HG03159 (cell line): ENCODE data around the gene UBE2G1.

ENCODE experiments used
- ATAC-seq: cut with Tn5 transposase; IDR thresholded peaks from one replicate; pipeline ENCODE4 v1.9.1; 2021; ENCODE audit warnings: mild to moderate bottlenecking, moderate library complexity; ENCODE audit not compliant: unreplicated experiment

UBE2G1 gene

DNA sequence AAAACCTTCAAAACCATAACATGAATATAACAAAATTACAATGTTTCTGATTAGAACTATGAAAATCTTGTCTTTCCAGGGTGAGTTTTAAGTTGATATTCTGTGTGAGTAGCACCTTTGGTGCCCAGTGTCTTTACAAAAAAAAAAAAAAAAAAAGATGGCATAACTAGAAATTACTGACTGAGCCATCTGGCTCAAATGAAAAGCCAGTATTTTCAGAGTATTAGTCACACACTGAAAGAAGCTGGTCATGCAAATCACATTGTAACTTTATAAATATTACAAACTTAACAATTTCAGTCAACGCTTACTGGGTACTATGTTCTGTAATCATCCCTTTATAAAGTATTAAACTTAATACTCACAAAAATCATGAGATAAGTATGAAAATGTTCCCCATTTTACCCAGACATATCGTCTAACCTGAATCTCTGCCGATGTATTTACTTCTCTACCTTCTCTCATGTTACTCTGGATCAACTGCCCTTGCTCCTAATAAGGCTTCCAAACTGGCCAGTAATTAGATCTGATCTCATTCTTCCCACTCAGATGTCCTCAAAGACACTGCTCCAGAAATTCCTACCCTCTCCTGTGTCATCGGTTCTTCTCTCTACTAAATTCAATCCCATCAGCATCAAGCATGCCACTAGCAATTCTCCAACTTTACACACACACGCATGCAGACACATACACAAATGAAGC is 25.4 kb downstream of the UBE2G1 start:
- no peak for ATAC-seq

GRCh38 chr17:4334776-4335584 is 31.5 kb downstream of the UBE2G1 start:
- no peak for ATAC-seq

DNA sequence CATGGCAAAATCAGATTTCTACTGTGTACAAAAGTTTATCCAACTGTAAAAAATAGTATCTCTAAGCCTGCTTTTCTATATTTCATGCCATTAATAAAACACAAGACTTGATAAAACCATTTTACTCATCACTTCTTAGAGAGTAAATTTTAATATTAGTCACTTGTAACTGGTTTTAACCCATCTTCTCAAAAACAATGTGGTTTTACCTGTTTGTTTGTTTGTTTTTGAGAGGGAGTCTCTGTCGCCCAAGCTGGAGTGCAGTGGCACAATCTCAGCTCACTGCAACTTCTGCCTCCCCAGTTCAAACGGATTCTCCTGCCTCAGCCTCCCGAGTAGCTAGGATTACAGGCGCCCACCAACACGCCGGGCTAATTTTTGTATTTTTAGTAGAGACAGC is 32.1 kb downstream of the UBE2G1 start:
- no peak for ATAC-seq

- no peak for ATAC-seq
Measured at GRCh38 chr17:4333041-4333440, 33.4 kb downstream of the UBE2G1 start.

DNA sequence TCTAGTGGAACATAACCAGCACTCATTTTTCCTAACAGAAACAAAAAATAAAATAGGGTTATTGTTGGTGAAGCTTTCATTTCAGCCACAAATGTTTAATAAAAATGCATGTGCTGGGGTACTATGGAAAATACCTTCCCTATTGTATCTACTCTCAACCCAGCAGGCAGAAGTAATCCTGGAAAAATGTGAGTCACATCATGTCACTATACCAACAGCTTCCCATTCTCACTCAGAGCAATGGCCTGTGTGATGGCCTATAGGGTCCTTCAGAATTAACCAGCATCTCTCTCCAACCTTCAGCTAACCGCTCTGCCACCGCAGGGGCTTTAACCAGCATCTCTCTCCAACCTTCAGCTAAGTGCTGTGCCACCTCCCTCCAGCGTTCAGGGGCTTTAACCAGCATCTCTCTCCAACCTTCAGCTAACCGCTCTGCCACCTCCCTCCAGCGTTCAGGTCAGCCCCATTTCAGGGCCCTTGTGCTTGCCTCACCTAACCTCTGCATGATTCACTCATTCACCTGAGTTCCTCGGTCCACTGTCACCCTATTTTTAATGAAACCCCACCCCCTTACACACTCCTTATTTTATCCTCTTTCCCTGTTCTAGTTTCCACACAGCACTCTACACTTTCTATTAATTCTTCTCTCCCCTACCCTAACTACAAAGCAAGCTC is 34.0 kb downstream of the UBE2G1 start:
- no peak for ATAC-seq

DNA sequence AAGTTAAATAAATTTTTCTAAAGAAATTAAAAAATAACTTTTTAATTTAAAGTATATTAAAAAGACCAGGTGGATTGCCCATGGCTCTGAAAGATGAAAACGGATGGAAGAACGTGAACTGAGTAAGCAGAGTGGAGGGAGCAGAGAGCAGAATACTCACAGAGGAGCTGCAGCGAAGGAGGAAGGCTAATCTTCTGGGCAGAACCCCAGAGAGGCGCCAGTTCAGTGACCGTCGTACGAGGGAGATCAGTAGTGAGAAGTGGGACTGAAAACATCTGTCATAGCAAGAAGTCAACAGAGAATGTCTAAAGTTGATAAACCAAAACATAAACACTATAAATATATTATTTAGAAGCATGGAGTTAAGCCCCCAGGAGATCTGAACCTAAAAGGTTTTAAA is 34.9 kb downstream of the UBE2G1 start:
- no peak for ATAC-seq

- no peak for ATAC-seq
Measured at GRCh38 chr17:4329838-4330237, 36.6 kb downstream of the UBE2G1 start.

GRCh38 chr17:4327606-4328005 is 38.9 kb downstream of the UBE2G1 start:
- ATAC-seq: no peak

- no peak for ATAC-seq
Measured at GRCh38 chr17:4326608-4327007, 39.9 kb downstream of the UBE2G1 start.

GRCh38 chr17:4326112-4326511 is 40.4 kb downstream of the UBE2G1 start:
- ATAC-seq: no peak

DNA sequence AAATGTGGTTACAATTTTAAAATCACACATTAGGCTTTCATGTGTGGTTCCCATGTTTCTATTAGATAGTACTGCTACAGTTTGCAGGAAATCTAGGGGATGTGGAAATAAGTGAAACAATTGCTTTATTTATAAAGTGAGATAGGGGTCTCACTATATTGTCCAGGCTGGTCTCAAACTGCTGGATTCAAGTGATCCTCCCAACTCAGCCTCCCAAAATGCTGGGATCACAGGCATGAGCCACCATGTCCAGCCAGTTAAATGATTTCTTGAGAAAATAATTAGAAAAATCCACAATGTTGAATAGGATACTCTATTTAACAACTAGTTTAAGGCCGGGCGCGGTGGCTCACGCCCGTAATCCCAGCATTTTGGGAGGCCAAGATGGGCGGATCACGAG is 42.0 kb downstream of the UBE2G1 start:
- no peak for ATAC-seq

DNA sequence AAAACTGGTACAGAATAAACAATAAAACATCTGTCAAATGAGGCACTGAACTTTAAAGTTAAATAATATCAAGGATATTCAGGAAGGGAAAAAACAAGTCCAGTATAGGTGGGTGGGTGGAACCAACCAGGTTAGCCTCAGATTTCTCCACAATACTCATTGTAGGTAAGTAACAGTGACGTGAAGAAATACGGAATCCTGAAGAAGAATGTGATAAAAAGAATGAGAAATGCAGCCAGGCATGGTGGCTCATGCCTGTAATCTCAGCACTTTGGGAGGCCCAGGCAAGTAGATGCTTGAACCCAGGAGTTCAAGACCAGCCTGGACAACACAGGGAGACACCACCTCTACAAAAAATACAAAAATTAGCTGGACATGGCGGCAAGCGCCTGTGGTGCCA is 47.3 kb downstream of the UBE2G1 start:
- ATAC-seq: no peak

DNA sequence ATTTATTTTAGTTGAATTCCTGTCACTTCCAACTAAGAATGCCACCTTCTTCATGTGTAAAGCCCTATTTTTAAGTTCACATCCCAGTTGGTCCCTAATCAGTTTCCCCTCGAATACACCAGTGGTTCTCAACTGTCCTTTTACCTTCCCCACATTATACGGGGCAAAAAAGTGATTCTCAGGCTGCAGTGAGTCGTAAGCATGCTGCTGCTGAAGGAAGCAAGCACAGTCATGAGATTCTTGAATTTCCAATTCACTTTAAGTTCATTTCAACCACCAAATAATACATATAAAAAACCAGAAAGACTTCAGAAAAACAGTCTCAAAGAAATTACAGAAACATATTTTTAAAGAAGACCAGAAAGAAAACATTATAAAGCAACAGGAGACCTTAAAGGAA is 47.9 kb downstream of the UBE2G1 start:
- no peak for ATAC-seq

GRCh38 chr17:4318186-4318585 is 48.3 kb downstream of the UBE2G1 start:
- no peak for ATAC-seq

DNA sequence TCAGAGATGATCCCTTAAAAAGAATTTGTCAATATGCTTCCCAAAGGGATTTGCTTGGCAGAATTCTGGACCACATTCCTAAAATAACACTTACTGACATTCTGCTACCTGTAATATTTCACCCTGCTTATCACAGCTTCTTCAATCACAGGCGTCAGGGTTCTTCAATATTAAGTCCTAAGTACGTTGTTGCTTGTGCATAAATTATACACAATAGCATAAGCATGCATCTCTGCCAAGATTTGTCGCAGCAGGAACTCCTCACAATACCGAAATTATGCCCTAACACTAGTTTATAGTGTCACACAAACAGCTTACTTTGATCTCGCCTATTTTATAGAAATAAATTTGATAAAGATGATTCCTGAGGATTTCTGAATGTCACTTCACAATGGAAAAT is 48.9 kb downstream of the UBE2G1 start:
- no peak for ATAC-seq

- ATAC-seq: no peak
Measured at GRCh38 chr17:4316648-4317047, 49.8 kb downstream of the UBE2G1 start.

DNA sequence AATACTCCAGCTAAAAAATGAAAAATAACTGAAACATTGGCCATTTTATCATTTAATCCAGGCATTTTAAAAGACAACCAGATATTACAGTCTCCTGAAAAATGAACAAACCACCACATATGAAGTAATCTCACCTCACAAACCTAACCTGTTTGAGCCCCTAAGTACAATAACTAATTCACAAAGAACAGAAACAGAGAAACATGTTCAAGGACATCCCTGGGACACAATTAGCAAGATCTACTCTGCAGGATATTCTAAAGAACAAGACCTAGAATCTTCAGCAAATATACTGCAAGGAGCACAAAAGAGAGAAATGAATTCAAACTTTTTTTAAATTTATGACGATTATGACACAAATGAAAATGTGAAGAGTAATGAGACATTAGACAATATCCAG is 51.9 kb downstream of the UBE2G1 start:
- ATAC-seq: no peak

- no peak for ATAC-seq
Measured at GRCh38 chr17:4314179-4314578, 52.3 kb downstream of the UBE2G1 start.

GRCh38 chr17:4313221-4314114 is 53.0 kb downstream of the UBE2G1 start:
- ATAC-seq: no peak

GRCh38 chr17:4310354-4311060 is 56.0 kb downstream of the UBE2G1 start:
- no peak for ATAC-seq
